Activated T-cell treated with anti-CD3 and anti-CD28 coated beads, Interleukin-2, amount 50 U/mL, for 72 hours (primary cell): ENCODE results near the gene C22orf23. TPM values are rescaled to one million over a fixed set of nuclear protein-coding genes. Genes with fewer than 3 reads are reported as not detected.

ENCODE experiments used
- ATAC-seq, 2 donors: fragments of 150-1000 bp; cut with Tn5 transposase; replicated peaks in 1 of 2; 2 replicates each; pipeline ENCODE4 v1.10.0; 2021; ENCODE audit warnings: moderate library complexity in 2 of 2, mild to moderate bottlenecking in 1 of 2
- DNase-seq, 2 donors: peaks; one replicate each; pipeline ENCODE4 v3.0.0; 2021 to 2022; ENCODE audit warnings: mixed read lengths in 1 of 2
- H3K27ac Mint-ChIP-seq: one replicate; pipeline ENCODE4 v1.8.0; 2022; ENCODE audit warnings: mild to moderate bottlenecking, moderate library complexity, mixed read lengths
- H3K27me3 Mint-ChIP-seq: one replicate; pipeline ENCODE4 v1.8.0; 2022; ENCODE audit warnings: low read depth, mixed read lengths
- H3K36me3 Mint-ChIP-seq, 2 donors: one replicate each; pipeline ENCODE4 v1.8.0; 2022; ENCODE audit warnings: mixed read lengths in 2 of 2, mild to moderate bottlenecking in 1 of 2; ENCODE audit not compliant: insufficient read depth in 2 of 2
- H3K4me1 Mint-ChIP-seq: one replicate; pipeline ENCODE4 v1.8.0; 2022; ENCODE audit warnings: low read depth, mixed read lengths
- H3K4me3 Mint-ChIP-seq, 2 donors: one replicate each; pipeline ENCODE4 v1.8.0; 2022; ENCODE audit warnings: mild to moderate bottlenecking in 2 of 2, mixed read lengths in 2 of 2, moderate library complexity in 2 of 2
- H3K9me3 Mint-ChIP-seq, 2 donors: one replicate each; pipeline ENCODE4 v1.8.0; 2022; ENCODE audit warnings: mixed read lengths in 2 of 2
- total RNA-seq, 2 donors: library from RNA; stranded (reverse); gene quantifications; one replicate each; pipeline ENCODE4 v1.2.3, GENCODE V29; 2022

The C22orf23 gene
- total RNA-seq, 2 donors from 2014 or later = 0.19 to 0.30 TPM

DNA sequence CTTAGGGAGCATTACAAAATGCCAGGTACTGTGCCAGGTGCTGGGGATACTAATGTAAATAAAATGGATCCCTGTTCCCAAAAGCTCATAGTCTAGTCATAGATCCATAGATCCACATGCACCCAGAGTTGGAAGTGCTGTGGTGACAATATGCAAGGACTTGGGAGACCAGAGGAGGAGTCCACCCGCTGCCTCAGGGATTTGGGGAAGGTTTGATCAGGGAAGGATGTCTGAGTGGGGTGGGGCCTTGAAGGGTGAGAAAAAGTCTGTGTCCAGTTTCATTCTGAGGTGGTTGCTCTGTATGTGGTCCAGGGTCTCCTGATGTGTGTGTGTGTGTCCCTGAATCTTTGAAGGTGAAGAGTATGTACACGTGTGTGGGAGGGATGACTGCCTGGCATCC, 21.8 kb upstream of the C22orf23 start:
- Mint-ChIP-seq H3K4me3 (no peak overlapping the region), H3K27me3 (no peaks in the 10 kb centered on the region), H3K36me3 (no peaks in the 10 kb centered on the region), H3K4me1 (no peaks in the 10 kb centered on the region), H3K27ac (no peak overlapping the region), H3K9me3 (no peaks in the 10 kb centered on the region)
- DNase-seq (no peak), ATAC-seq (no peak)

DNA sequence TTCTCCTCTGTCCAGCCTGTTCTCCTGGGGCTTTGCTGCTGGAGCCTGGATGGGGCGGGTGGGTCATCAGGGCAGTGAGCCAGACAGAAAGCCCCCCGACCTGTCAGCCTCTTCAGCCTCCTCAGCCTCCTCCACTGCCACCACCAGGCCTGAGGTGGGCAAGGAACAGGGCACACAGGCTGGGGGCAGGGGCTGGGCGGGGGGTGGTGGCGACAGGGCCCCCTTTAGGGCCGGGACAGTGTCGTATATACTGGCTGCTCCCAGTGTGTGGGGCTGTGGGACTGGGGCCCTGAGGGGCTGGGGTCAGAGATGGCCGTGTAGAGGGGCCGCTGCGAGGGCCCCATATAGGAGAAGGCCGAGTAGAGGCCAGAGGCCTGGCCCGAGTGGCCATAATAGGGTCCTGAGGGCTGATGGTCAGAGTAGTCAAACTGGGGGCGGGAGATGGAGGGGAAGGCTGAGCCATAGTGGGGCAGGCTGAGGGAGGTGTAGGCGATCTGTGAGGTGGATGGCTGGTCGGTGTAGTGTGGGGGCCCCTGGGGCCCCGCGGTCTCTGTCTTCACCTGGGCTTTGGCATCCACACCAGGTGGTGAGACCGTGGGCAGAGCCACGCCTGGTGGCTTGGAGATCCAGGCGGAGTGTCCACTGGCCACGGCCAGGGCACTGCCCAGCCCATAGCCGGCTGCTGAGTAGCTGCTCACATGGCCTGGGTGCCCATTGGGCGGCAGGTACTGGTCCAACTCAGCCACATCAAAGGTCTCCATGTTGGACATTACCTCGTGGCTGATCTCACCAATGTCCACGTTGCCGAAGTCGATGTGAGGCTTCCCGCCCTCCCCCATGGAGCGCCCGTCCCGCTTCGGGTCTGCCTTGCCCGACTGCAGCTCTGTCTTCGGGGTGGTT, 20.1 kb upstream of the C22orf23 start:
- H3K9me3 Mint-ChIP-seq = no peaks in the 10 kb centered on the region
- H3K27me3 Mint-ChIP-seq = no peaks in the 10 kb centered on the region
- no peak for ATAC-seq
- H3K36me3 Mint-ChIP-seq = no peaks in the 10 kb centered on the region
- no peak overlapping the region for H3K4me3 Mint-ChIP-seq
- DNase-seq = no peak
- H3K27ac Mint-ChIP-seq = no peak overlapping the region
- no peaks in the 10 kb centered on the region for H3K4me1 Mint-ChIP-seq

DNA sequence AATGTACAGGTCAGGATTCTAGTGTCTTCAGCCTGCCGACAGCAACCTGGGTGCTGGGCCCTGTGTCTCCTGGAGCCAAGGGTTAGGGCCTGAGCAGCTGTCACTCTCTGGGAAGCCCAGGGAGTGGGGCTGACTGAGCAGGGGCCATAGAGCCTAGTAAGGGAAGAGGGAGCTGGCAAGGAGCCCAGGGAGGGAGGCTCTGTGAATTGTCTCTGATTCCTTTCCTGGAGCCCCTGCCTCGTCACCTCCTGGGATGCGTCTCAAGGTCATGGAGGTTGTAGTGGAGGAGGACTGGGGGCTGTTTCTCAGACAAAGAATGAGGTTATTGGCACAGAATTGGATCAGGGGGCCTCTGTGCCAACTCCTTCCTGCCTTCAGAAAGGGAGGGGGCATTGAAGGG, 19.1 kb upstream of the C22orf23 start:
- Mint-ChIP-seq H3K36me3 (peaks cover 0 to 1% of the 10 kb centered on the region in 2 donors), H3K4me3 (no peak overlapping the region), H3K27ac (no peak overlapping the region), H3K27me3 (no peaks in the 10 kb centered on the region), H3K4me1 (no peaks in the 10 kb centered on the region), H3K9me3 (no peaks in the 10 kb centered on the region)
- DNase-seq (no peak), ATAC-seq (no peak)

- ATAC-seq = no peak
- Mint-ChIP-seq H3K27me3 (no peaks in the 10 kb centered on the region), H3K36me3 (peaks cover 0 to 1% of the 10 kb centered on the region in 2 donors), H3K4me3 (no peak overlapping the region), H3K4me1 (no peaks in the 10 kb centered on the region), H3K27ac (no peak overlapping the region), H3K9me3 (no peaks in the 10 kb centered on the region)
- no peak for DNase-seq
Observed at GRCh38 chr22:37971475-37972434, 18.4 kb upstream of the C22orf23 start.

GRCh38 chr22:37970864-37971263, 17.5 kb upstream of the C22orf23 start:
- ATAC-seq = no peak
- DNase-seq = no peak
- Mint-ChIP-seq H3K4me1 (peaks cover 2% of the 10 kb centered on the region), H3K4me3 (no peak overlapping the region), H3K27ac (no peak overlapping the region), H3K36me3 (peaks cover 1 to 2% of the 10 kb centered on the region in 2 donors), H3K9me3 (no peaks in the 10 kb centered on the region), H3K27me3 (no peaks in the 10 kb centered on the region)

- H3K27me3 Mint-ChIP-seq = no peaks in the 10 kb centered on the region
- ATAC-seq = no peak
- no peak for DNase-seq
- H3K9me3 Mint-ChIP-seq = no peaks in the 10 kb centered on the region
- no peak overlapping the region for H3K4me3 Mint-ChIP-seq
- no peak overlapping the region for H3K27ac Mint-ChIP-seq
- H3K36me3 Mint-ChIP-seq = peaks cover 1 to 5% of the 10 kb centered on the region in 2 donors
- peaks cover 4% of the 10 kb centered on the region for H3K4me1 Mint-ChIP-seq
Observed at GRCh38 chr22:37968452-37969251, 15.3 kb upstream of the C22orf23 start.

- no peak overlapping the region for H3K4me3 Mint-ChIP-seq
- DNase-seq (no peak), ATAC-seq (no peak)
- peaks cover 4% of the 10 kb centered on the region for H3K4me1 Mint-ChIP-seq
- H3K36me3 Mint-ChIP-seq = peaks cover 1 to 5% of the 10 kb centered on the region in 2 donors
- no peaks in the 10 kb centered on the region for H3K9me3 Mint-ChIP-seq
- H3K27me3 Mint-ChIP-seq = no peaks in the 10 kb centered on the region
- H3K27ac Mint-ChIP-seq = no peak overlapping the region
Observed at GRCh38 chr22:37967637-37968451, 14.4 kb upstream of the C22orf23 start.

DNA sequence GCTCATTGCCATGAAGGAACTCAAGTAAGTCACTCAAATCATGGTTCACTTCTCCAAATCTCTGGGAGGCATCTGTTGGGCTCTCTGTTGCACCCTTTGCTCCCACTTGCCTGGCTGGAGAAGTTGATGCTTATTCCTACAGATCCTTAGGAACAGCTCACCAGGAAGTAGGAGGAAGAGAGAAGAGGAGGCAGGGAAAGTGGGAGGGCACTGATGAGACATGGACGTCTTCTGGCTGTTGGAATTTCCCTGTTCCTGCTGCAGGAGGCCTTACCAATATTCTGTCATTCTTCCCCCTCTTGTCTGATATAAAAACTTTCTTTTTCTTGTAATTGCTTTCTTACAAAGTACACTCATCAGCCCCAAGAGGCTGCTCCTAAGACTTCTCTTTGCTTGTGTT, 13.7 kb upstream of the C22orf23 start:
- DNase-seq (no peak), ATAC-seq (no peak)
- Mint-ChIP-seq H3K4me3 (no peak overlapping the region), H3K27me3 (no peaks in the 10 kb centered on the region), H3K36me3 (peaks cover 1 to 5% of the 10 kb centered on the region in 2 donors), H3K27ac (no peak overlapping the region), H3K9me3 (no peaks in the 10 kb centered on the region), H3K4me1 (peaks cover 4% of the 10 kb centered on the region)

GRCh38 chr22:37965940-37966664, 12.7 kb upstream of the C22orf23 start:
- Mint-ChIP-seq H3K4me3 (no peak overlapping the region), H3K36me3 (peaks cover 4 to 7% of the 10 kb centered on the region in 2 donors), H3K4me1 (peaks cover 4% of the 10 kb centered on the region), H3K27me3 (no peaks in the 10 kb centered on the region), H3K27ac (no peak overlapping the region), H3K9me3 (no peaks in the 10 kb centered on the region)
- ATAC-seq = no peak
- DNase-seq = no peak

DNA sequence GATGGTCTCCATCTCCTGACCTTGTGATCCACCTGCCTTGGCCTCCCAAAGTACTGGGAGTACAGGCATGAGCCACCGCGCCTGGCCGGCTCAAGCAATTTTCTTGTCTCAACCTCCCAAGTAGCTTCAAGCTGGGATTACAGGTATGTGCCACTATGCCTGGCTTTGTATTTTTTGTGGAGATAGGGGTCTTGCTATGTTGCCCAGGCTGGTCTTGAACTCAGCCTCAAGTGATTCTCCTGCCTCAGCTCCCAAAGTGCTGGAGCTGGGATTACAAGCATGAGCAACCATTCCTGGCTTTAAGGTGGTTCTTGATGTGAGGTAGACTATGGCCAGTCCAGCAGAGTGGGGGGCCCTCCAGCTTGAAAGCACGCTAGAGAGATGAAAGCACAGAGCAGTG, 7.7 kb upstream of the C22orf23 start:
- ATAC-seq (no peak), DNase-seq (no peak)
- H3K4me3 Mint-ChIP-seq = no peak overlapping the region
- peaks cover 4% of the 10 kb centered on the region for H3K4me1 Mint-ChIP-seq
- no peaks in the 10 kb centered on the region for H3K9me3 Mint-ChIP-seq
- H3K36me3 Mint-ChIP-seq = peaks cover 13 to 23% of the 10 kb centered on the region in 2 donors
- no peak overlapping the region for H3K27ac Mint-ChIP-seq
- H3K27me3 Mint-ChIP-seq = no peaks in the 10 kb centered on the region

DNA sequence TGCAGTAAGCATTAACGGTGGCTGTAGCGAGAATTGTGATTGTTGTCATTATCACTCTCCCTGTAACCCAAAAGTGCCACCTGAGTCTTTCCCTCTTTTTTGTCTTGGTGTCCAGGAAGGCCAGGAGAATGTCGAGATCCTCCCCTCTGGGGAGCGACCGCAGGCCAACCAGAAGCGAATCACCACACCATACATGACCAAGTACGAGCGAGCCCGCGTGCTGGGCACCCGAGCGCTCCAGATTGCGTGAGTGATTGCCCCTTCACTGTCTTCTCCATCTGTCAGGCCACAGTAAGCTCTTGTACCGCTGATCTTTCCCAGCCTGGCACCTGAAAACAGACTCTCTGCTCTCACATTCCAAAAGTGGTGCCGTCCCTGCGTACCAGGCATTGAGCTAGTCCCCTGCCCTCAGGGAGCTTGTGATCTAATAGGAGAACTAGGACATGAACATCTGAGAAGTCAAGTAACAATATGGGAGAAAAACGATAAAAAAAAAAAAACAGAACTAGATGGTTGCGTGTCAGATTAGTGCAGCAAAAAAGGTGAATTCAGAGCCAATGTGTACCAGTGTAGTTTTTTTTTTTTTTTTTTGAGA, 5.9 kb upstream of the C22orf23 start:
- peaks cover 13 to 19% of the 10 kb centered on the region in 2 donors for H3K36me3 Mint-ChIP-seq
- no peak overlapping the region for H3K27ac Mint-ChIP-seq
- DNase-seq = no peak
- peaks cover 9% of the 10 kb centered on the region for H3K4me1 Mint-ChIP-seq
- no peaks in the 10 kb centered on the region for H3K27me3 Mint-ChIP-seq
- H3K9me3 Mint-ChIP-seq = no peaks in the 10 kb centered on the region
- ATAC-seq = no peak
- H3K4me3 Mint-ChIP-seq = no peak overlapping the region
